Measurements from ENCODE around the gene DUSP5. TPM values are rescaled to one million over a fixed set of nuclear protein-coding genes. Genes with fewer than 3 reads are reported as not detected.
"Not testable (repeated sequence)": the region's sequence is repeated elsewhere in the genome, so short reads cannot be mapped to it uniquely, and the experiment has no call there.

The DUSP5 gene, protein sequence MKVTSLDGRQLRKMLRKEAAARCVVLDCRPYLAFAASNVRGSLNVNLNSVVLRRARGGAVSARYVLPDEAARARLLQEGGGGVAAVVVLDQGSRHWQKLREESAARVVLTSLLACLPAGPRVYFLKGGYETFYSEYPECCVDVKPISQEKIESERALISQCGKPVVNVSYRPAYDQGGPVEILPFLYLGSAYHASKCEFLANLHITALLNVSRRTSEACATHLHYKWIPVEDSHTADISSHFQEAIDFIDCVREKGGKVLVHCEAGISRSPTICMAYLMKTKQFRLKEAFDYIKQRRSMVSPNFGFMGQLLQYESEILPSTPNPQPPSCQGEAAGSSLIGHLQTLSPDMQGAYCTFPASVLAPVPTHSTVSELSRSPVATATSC
- total RNA-seq, result 6.4 and 10.0 TPM in 2 replicates
- 6.1 TPM for polyA plus RNA-seq (2012)

DNA sequence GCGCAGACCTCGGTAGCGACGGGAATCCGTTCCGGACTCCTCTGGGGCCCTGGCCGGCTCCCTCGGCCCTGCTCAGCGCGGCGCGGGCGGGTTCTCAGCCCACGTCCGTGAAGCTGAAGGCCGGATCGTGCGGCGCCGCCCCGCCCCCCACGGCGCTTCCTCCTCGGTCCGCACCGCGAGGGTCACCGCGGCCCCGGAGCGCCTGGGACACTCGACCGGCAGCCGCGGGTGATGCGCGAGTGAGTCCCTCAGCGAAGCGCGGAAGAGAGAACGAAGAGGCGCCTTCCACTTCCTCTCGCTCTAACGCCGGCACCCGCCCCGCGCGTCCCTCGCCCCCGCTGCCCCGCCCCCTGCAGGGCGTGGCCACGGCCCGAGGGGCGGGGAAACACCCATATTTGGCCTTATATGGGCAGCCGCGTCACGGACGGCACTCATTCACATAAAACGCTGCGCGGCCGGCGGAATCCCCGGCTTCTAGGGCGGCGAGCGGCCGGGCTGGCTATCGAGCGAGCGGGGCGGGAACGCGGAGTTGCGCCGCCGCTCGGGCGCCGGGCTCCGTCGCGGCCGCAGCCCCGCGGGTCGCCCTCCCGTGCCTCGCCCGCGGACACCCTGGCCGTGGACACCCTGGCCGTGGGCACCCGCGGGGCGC, at the start of gene DUSP5:
DUSP5 (plus strand) TSS at position 470 of the 649 bp plus-strand sequence. CDS start 215 bp downstream, outside the sequence.
- peak; percentile 97 for DNase-seq (ENCODE audit: low read depth)

DNA sequence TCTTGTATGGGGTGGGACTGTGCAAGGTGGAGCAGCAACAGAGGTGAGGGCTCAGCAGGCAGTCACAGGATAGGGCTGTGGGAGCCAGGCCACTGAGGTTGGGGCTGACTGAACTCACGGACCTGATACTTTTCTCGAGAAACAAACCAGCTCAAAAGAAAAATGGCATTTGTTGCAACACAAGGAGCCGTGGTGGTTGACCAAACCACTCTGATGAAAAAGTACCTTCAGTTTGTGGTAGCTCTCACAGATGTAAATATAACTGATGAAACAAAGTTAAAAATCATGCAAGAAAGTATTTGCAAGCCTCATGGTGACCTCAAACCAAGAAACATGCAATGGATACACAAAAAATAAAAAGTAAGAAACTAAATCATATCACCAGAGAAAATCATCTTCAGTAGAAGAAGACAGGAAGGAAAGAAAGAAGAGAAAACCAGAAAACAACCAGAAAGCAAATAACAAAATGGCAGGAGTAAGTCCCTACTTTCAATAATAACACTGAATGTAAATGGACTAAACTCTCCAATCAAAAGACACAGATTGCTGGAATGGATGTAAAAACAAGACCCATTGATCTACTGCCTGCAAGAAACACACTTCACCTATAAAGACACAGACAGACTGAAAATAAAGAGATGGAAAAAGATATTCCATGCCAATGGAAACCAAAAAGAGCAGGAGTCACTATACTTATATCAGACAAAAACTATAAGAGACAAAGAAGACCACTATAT, 48.9 kb upstream of the DUSP5 start:
- DNase-seq (ENCODE audit: low read depth), result peak; percentile 28

DNA sequence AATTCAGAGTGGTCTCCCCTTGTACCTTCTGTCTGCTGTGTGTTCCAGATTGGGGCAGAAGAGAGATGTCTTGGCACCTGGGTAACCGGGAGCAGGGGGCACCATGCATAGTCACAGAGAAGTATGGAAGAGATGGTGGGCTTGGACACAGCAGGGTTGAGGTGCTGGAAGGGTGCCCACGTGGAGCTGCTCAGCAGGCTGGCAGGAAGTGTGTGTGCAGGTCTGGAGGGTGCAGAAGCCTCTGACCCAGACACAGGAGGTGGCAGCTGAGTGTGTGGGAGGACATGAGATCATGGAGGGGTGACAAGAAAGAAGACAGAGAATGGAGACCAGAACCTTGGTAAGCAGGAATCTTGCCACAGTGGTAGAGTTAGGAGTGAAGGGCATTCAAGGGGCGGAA, 42.3 kb upstream of the DUSP5 start:
- no peak for DNase-seq (ENCODE audit: low read depth)

DNA sequence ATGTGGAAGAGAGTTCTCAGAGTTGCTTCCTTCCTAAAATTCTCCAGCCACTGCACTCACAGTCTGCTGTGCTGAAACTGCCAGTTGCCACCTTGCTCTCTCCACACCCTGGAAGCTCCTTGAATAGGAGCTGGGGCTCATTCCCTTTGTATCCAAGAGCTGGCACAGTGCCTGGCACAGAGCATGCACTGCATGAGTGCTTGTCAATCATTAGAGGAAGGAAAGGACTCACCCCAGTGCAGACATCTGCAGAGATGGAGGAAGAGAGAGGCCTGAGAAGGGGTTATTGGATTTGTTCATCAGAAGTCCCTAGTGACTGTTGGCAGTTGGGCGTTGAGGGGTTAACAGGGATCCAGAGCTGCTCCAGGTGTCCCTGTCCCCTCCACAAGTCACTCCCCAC, 41.7 kb upstream of the DUSP5 start:
- peak; percentile 96 for DNase-seq (ENCODE audit: low read depth)

DNA sequence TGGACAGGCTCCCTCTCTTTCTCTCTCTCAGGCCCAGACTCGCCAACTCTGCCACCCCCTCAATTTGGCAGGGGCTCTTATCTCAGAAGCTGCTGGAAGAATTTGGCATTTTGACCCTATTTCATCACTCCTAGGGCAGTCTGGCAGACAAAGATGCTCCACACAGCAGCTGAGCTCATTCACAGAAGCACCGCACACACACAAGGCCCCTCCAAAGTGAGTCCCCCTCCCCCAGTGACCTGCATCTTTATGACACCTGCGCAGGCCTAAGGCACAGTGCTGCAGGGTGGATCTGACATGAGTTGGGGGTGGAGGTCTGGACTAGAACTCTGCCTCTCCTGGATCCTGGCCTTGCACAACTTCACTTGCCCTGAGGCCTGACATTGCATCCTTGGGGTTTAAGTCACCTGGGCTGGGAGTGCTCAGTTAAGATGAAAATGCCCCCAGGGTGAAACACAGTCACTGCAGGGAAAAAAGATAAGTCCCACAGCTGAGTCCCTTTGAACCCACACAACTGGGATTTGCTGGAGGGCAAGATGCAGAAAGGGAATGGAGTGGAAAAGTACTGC, 41.1 kb upstream of the DUSP5 start:
- DNase-seq (ENCODE audit: low read depth), result no peak

DNA sequence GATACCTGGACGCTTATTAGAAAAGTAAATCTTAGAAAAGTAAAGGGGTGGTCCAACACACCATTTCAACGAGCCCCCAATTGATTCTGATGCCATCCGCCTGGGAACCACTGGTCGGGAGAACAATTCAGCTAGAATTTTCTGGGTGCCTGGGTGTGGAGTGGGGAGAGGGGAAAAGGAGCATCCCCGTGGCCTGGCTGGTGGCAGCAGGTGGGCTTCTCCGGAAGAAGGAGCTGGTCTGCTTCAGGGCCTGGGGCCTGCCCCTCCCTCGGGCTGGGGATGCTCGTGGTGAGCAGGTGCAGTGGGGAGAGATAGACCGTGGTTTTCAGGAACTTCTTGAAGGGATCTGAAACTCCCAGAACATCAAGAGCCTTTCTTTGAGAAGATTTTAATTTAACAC, 39.9 kb upstream of the DUSP5 start:
- DNase-seq (ENCODE audit: low read depth), result no peak

DNA sequence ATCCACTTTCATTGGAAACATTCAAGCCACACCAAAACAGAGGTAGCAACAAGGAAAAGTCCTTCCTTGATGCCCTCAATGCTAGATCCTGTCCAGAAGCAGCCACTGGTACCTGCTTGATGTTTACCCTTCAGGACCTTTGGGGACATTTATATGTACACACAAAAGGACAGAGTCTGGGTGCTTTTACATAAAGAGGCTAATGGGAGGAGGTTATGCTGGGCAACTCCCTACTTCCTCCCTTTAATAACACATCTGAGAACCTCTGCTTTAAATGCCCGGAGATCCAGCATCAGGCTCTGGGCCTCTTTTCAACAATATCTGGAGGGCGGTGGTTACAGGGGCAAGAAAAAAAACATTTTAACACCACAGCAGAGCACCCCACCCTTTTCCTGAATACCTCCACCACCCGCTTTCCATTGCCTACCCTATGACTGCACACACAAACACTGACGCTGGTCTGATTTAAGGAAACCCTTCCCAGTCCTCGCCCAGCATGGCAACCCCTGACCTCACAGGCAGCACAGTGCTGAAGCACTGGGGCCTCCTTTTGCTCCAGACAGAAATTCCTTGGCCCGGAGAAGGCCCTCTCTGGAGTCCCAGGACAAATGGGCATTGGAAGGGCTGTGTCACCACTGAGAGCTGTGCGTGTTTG, 39.3 kb upstream of the DUSP5 start:
- no peak for DNase-seq (ENCODE audit: low read depth)

DNA sequence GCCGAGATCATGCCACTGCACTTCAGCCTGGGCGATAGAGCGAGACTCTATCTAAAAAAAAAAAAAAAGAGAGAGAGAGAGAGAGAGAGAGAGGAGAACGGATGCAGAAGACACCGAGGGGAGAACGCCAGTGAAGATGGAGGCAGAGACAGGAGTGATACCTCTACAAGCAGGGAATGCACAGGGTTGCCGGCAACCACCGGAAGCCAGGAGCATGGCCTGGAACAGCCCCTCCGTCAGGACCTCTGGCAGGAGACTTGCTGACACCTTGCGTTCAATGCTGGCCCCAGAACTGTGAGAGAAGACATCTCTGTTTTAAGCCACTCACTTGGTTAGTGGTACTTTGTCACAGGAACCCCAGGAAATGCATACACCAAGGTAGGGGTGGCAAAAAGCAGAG, 38.1 kb upstream of the DUSP5 start:
- DNase-seq (ENCODE audit: low read depth), result no peak

DNA sequence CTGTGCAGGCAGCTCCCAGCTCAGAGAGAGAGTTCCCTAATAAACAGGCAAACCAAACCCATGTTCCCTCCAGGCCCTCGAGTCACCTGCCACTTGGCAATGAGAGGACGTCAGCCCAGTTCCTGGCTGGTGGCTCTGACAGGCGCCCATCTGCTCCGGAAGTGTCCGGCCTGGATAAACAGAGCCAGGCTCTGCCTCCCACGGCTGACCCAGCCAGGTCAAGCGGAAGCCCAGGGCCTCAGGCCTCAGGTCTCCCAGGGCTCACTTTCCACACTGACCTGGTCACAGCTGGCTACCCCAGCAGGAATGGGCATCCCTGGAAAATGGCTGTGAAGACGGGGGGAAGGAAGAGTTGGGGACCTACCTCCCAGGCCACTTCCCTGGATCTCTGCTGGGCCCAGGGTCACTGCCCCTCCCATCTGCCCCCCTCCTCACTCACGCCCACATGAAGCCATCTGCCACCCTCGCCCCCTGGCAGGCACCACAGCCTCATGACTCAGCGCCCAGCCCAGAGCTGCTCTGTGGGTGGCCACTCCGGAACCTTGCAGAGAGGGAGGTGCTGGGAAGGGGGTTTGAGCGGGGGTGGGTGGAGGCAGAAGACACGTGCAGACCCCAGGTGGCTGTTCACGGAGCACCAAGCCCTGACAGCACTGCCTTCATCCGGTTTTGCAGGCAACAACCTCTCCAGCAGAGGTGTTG, 37.4 kb upstream of the DUSP5 start:
- DNase-seq (ENCODE audit: low read depth), result peak; percentile 89

DNA sequence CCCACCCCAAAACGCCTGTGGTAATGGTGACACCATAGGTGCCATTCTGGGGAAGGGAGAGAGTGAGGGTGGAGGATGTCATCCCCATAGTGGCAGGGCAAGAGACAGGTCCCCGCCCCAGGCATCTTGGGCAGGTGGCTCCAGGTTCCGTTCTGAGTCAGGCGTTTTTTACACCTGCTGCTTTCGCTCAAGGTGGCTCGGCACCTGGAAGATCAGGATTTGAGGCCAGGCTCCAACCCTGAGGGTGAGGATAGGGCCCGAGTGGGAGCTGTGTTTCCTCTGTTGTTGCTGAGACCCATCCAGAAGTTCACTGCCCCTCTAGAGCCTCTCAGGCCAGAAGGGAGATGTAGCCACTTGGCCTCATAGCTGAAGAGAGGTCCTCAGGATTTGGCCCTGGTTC, 36.6 kb upstream of the DUSP5 start:
- DNase-seq (ENCODE audit: low read depth), result no peak

DNA sequence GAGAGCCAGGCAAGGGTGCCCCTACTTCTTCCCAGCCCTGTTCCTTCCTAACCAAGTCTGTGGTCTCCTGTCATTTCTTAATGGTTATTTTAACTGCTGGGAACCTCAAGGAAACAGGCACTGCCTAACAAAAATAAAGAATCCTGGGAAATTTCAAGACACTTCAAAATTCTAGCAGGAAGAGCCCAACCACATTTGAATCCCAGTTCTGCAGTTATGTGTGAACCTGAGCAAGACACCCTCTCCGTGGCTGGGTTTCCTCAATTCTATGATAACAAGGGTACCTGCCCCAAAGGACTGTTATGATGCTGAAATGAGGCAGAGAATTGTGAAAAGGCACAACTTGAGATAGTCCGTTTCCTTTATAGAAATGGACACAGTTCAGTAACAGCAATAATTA, 36.2 kb upstream of the DUSP5 start:
- DNase-seq (ENCODE audit: low read depth), result no peak

DNA sequence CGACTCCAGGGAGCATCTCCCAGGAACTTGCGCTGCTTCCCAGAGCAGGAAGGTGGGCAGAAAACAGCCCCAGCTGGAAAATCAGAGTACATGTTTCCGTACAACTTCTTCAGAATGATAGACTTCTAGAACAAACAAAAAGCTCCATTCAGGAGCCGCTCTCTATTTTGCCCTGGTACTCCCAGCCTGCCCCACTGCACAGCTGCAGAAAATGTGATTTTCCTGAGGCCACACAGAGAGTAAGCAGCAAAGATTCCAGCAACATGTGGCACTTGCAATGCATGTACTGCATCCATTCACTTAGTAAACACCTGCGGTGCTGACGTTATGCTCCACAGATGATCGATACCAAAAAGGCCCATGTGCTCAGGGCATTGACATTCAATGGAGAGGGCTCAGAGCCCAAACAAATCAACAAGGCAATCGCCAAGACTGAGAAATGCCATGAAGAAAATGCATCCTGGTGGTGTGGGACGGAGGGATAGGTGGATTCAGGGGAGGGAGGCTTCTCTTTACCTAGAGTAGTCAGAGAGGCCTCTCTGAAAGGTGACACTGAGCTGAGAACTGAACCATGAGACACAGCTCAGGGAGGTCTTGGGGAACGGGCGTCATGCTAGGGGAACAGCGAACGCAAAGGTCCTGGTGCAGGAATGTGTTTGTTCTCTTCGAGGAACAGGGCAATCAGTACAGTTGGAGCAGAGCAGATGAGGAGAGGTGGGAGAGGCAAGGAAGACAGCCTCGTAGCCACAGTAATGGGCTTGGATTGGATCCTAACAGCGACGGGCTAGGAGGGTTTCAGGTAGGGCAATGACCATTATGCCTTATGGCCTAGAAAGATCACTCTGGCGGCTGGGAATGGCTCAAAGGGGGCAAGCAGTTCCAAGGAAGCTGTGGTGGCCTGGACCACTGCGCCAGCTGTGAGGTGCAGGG, 35.3 kb upstream of the DUSP5 start:
- DNase-seq (ENCODE audit: low read depth), result no peak

DNA sequence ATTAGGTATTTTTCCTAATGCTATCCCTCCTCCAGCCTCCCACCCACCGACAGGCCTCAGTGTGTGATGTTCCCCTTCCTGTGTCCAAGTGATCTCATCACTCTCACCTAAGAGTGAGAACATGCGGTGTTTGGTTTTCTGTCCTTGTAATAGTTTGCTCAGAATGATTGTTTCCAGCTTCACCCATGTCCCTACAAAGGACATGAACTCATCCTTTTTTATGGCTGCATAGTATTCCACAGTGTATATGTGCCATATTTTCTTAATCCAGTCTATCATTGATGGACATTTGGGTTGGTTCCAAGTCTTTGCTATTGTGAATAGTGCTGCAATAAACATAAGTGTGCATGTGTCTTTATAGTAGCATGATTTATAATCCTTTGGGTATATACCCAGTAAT, 29.4 kb upstream of the DUSP5 start:
- not testable (repeated sequence) for DNase-seq (ENCODE audit: low read depth)

DNA sequence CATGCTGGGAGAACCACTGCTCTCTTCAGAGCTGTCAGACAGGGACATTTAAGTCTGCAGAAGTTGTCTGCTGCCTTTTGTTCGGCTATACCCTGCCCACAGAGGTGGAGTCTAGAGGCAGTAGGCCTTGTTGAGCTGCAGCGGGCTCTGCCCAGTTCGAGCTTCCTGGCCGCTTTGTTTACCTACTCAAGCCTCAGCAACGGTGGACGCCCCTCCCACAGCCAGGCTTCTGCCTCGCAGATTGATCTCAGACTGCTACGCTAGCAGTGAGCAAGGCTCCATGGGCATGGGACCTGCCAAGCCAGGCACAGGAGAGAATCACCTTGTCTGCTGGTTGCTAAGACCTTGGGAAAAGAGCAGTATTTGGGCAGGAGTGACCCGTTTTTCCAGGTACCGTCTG, 27.2 kb upstream of the DUSP5 start:
- DNase-seq (ENCODE audit: low read depth), result not testable (repeated sequence)

DNA sequence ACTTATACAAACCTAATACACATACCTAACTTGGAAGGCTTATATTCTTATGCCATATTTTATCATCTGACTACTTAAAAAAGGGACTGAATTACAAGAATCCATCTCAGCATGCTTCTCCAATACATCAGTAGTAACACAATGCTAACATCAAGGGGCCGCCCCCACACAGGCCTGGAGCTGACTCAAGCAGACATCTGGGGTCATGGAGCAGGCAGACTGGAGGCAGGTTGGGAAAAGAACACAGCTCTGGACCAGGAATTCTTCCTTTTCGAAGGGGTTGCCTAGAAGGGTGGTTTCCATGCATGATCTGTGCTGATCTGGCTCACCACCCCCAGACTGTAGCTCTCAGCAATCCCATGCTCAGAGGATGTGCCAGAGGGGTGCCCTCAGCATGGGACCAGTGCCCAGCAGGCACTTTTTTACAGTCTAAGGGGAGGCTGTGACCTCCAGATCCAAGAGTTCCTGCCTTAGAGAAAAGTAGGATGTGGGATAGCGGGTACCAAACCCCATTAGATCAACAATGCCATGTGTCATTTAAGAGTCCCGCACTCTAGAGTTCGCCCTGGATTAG, 26.1 kb upstream of the DUSP5 start:
- no peak for DNase-seq (ENCODE audit: low read depth)

DNA sequence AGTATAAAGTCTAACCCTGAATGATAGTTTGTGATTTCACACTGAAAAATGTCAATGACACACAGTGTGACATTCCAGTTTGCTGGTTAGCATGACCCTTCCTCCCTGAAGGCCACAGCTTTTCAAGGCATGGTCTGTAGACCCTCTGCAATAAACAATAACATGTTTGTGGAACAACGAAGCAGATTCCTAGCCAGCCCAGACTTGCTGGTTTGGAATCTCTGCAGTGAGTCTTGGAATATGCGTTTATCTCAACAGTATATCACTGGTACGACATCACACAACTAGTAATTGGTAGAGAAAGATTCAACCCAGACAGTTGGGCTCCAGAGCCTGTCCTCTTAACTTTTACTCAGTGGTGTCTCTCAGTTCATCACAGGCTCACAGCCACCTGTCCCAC, 23.7 kb upstream of the DUSP5 start:
- DNase-seq (ENCODE audit: low read depth), result no peak

DNA sequence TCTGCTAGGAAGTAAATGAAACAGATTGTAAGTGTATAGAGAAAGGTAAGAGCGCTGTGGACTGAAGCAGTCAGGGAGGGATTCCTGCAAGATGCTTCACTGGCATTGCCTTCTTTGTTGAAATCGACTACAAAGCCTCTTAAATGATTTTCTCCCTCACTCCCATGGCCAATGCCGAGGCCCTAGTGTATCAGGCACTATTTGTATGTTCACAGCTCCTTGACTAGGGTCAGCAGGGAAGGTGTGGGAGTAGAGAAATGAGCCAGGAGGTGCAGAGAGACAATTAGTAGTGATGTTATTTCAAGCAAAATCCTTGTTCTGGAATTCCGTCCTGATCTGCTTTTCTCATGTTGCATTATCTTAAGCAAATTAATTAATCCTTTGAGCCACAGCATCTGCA, 22.9 kb upstream of the DUSP5 start:
- no peak for DNase-seq (ENCODE audit: low read depth)

DNA sequence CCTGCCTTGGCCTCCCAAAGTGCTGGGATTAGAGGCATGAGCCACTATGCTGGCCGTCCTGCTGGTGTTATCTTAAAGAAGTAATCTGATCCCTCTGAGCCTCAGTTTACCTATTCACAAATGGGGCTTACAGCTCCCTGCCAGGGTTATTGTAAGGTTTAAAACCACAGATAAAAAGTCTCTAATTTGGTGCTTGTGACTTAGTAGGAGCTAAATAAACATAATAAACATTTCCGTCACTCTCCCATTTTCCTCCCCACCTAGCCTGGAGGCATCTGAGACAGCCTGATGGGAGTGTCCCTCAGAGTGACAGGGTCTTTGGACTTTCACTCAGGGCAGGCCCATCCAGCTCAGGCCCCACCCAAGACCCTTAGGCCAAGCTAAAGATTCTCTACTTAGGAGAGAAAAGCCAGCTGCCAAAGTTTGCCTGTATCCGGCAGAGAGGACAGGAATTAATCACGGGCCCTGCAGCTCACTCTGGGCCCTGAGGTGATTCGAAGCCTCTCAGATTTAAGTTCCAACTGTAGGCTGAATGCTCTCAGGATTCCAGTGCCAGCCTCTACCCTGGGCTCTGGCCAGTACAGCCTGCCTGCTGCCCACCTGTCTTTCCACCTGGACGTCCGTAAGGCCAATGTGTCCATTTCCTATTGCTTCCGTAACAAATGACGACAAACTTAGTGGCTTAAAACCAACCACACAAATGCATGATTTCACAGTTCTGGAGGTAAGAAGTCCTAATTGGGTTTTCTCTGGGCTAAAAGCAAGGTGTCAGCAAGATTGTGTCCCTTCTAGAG, 21.8 kb upstream of the DUSP5 start:
- DNase-seq (ENCODE audit: low read depth), result no peak

Data from myocyte (in vitro differentiated cells).